Measurements from ENCODE around the gene ITPRID1.

- no peak for TF ChIP-seq CTCF (IDR thresholded peaks at IDR 0.05)
- TF ChIP-seq POLR2A (IDR thresholded peaks at IDR 0.05) = no peak
- no peak for TF ChIP-seq POLR2AphosphoS5 (IDR thresholded peaks at IDR 0.05; ENCODE audit: insufficient read depth in 1 of 2, low read depth in 1 of 2)
These were observed 49.6 kb downstream of the ITPRID1 start for GRCh38 chr7:31563522-31563921.

Measured in vagina (tissue), 2 donors.